ENCODE measurements around the gene SPHKAP.

GRCh38 chr2:228037915-228038314 lies 143.6 kb downstream of the SPHKAP start:
- TF ChIP-seq, protein P1, sequence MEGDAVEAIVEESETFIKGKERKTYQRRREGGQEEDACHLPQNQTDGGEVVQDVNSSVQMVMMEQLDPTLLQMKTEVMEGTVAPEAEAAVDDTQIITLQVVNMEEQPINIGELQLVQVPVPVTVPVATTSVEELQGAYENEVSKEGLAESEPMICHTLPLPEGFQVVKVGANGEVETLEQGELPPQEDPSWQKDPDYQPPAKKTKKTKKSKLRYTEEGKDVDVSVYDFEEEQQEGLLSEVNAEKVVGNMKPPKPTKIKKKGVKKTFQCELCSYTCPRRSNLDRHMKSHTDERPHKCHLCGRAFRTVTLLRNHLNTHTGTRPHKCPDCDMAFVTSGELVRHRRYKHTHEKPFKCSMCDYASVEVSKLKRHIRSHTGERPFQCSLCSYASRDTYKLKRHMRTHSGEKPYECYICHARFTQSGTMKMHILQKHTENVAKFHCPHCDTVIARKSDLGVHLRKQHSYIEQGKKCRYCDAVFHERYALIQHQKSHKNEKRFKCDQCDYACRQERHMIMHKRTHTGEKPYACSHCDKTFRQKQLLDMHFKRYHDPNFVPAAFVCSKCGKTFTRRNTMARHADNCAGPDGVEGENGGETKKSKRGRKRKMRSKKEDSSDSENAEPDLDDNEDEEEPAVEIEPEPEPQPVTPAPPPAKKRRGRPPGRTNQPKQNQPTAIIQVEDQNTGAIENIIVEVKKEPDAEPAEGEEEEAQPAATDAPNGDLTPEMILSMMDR (conservative IDR thresholded peaks at IDR 0.05; ENCODE audit: low read length): no peak
- TF ChIP-seq EZH2phosphoT487 (IDR thresholded peaks at IDR 0.05; ENCODE audit: borderline replicate concordance): no peak

All from Loucy (cell line).